ENCODE results near the gene EYA2. TPM values are rescaled to one million over a fixed set of nuclear protein-coding genes. Genes with fewer than 3 reads are reported as not detected.
"Not testable (repeated sequence)": the region's sequence is repeated elsewhere in the genome, so short reads cannot be mapped to it uniquely, and the experiment has no call there.

The EYA2 gene
- polyA plus RNA-seq, 3 donors = 0.98 to 26.4 (median 7.9) TPM

- H3K27ac ChIP-seq (ENCODE audit: low read depth, low read length) = no peak overlapping the region
- WGBS, 3 donors = 82 to 93% (median 91%) methylated on average over 2 of the region's 2 CpGs
These were observed 46.8 kb downstream of the EYA2 start for GRCh38 chr20:46941404-46941803.

GRCh38 chr20:46943861-46944591, 49.4 kb downstream of the EYA2 start:
- WGBS, 3 donors = 79 to 92% (median 89%) methylated on average over 11 of the region's 11 CpGs
- no peak overlapping the region for H3K27ac ChIP-seq (ENCODE audit: low read depth, low read length)

DNA sequence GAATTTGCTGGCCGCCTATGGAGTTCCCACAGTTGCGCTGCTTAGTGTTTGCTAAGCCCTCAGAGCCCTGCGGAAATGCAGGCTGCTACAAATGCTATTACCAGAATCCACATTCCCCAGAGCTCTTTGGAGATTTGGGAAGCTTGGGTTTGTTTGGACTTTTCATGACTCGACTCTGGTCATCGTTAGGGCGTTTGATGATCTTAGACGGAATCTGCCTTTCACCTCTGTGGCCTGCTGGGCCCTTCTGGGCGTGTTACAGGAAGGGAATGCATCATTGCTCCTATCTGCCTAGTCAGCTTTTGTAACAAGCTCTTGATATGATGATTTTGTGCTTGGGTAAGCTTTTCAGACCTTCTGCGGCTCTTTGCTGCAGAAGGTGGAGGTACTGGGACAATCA, 50.8 kb downstream of the EYA2 start:
- WGBS, 3 donors = 52 to 69% (median 62%) methylated on average over 9 of the region's 9 CpGs
- H3K27ac ChIP-seq (ENCODE audit: low read depth, low read length) = no peak overlapping the region

GRCh38 chr20:46946181-46946624, 51.6 kb downstream of the EYA2 start:
- WGBS, 3 donors = 58 to 83% (median 70%) methylated on average over 7 of the region's 7 CpGs
- no peak overlapping the region for H3K27ac ChIP-seq (ENCODE audit: low read depth, low read length)

DNA sequence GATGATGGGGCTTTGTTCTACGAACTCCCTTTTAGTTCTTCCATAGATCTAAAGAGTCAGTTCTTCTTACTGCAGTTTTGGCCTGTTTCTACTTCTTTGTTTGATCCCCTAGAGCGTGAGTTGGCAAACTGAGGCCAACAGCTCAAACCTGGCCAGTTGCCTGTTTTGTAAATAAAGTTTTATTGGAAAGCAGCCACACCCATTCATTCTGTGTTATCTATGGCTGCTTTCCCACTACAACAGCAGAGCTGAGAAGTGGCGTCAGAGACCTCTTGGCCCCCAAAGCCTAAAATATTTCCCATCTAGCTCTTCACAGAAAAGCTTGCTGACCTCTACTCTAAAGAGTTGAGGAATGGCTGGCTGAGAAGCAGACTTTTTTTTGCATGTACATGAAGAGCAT, 52.2 kb downstream of the EYA2 start:
- H3K27ac ChIP-seq (ENCODE audit: low read depth, low read length) = no peak overlapping the region
- 58 to 69% (median 60%) methylated on average over 3 of the region's 3 CpGs for WGBS, 3 donors

- WGBS, 3 donors = 73 to 88% (median 77%) methylated on average over 3 of the region's 3 CpGs
- H3K27ac ChIP-seq (ENCODE audit: low read depth, low read length) = no peak overlapping the region
These were observed 53.4 kb downstream of the EYA2 start for GRCh38 chr20:46948081-46948480.

DNA sequence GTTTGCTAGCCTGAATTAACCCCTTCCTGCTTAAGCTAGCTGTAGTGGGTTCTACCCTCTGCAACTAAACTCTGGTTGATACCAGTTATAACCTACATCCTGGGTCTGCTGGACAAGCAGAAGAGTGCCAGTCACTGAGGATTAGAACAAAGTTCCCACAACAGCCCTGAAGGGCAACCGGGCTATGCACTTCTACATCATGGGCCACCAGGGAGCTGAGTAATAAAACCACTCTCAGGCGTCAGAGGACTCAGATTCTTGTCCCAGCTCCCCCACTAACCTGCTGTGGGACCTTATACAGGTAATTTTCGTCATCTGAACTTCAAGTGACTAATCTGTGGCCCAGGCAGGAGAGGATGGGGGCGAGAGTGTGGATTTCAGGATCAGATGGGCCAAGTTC, 56.8 kb downstream of the EYA2 start:
- no peak overlapping the region for H3K27ac ChIP-seq (ENCODE audit: low read depth, low read length)
- 34 to 41% (median 40%) methylated on average over 4 of the region's 4 CpGs for WGBS, 3 donors

DNA sequence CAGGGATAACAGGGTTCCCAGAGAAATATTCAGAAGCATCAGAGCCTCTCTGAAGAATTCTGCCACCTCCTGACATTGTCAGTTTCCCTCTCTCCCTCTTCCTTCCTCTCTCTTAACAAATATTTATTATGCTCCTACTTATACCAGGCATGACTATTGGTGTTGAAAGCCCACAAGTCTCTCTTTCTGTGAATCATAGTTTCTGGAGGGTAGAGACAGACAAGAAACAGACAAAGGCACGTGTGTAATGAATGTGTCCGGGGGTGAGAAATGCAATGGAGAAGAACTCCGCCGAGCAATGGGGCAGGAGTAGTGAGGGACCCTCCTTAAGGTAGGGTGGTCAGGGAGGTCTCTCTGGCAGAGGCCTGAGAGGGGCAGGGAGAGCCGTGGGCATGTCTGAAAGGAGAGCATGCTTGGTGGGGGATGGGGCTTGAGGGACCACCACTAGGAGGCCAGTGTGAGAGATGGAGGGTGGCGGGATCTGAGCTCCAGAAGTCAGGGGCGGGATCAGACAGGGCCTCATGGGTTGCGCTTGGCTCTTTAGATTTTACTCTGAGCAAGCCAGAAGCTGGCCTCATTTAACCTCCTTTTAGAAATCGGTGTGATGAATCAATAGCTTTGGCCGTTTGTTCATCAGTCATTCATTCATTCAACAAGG, 57.3 kb downstream of the EYA2 start:
- 69 to 77% (median 73%) methylated on average over 10 of the region's 10 CpGs for WGBS, 3 donors
- H3K27ac ChIP-seq (ENCODE audit: low read depth, low read length) = no peak overlapping the region

GRCh38 chr20:46953596-46953995, 59.0 kb downstream of the EYA2 start:
- no peak overlapping the region for H3K27ac ChIP-seq (ENCODE audit: low read depth, low read length)
- 88 to 91% (median 91%) methylated on average over 4 of the region's 4 CpGs for WGBS, 3 donors

DNA sequence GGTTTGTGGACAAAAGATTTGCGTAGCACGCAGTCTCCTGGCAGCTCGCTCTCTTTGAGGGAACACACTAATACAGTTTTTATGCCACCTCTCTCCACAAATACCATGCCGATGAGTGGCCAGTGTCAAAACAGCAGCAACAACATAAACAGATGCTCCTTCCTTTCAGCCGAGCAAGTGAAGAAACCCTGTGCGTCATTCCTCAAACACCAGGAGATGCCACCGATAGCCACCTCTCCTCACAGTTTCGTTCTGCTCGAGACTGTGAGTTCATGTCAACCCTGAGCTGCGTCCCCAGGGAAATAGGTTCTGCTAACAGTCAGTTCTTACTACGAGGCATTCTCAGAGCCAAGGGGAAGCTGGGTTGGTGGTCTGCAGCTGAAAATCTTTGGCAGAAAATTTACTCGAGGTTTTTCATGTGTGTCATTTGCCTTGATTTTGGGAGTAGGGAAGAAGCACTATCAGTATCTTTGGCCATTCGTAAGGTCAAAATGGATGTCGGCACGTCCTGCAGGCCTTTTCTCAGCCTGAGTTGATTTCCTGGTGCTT, 59.9 kb downstream of the EYA2 start:
- 74 to 79% (median 79%) methylated on average over 15 of the region's 15 CpGs for WGBS, 3 donors
- H3K27ac ChIP-seq (ENCODE audit: low read depth, low read length) = no peak overlapping the region

DNA sequence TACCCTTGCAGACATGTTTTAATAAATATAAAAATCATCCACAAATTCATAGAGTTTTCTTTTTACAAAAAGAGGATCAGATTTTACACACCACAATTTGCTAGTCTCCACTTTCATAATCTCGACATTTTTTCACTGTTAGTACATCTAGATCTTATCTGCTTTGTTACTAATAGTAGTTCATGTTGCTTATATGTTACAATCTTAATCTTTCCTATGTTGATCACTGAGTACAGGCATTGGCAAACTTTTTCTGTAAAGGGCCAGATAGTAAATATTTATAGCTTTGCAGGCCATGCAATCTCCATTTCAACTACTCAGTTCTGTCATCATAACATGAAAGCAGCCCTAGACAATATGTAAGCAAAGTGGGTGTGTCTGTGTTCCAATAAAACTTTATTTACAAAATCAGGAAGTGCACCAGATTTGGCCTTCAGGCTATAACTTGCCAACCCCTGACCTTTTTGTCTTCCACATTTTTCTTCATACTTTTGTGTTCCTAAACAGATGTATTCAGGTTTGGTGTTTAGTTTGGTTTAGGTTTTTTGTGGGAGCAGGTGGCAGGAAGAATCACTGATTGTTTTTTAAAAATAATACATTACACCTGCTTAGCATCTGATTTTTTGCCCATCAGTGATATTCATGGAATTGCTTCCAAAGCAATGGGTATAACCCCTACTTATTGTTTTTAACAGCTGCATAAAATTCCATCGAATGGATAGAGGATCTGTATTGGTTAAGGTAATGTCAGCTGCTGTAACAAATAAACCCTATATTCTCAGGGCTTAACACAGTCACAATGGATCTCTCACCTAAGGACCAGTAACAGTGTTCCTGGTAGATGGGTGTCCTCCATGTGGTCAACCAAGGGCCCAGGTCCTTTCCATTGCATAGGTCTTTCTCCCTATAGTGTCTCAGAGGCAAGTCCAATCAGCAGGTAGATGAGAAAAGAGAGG, 61.2 kb downstream of the EYA2 start:
- H3K27ac ChIP-seq (ENCODE audit: low read depth, low read length) = no peak overlapping the region
- WGBS, 3 donors = 72 to 83% (median 77%) methylated on average over 2 of the region's 2 CpGs

DNA sequence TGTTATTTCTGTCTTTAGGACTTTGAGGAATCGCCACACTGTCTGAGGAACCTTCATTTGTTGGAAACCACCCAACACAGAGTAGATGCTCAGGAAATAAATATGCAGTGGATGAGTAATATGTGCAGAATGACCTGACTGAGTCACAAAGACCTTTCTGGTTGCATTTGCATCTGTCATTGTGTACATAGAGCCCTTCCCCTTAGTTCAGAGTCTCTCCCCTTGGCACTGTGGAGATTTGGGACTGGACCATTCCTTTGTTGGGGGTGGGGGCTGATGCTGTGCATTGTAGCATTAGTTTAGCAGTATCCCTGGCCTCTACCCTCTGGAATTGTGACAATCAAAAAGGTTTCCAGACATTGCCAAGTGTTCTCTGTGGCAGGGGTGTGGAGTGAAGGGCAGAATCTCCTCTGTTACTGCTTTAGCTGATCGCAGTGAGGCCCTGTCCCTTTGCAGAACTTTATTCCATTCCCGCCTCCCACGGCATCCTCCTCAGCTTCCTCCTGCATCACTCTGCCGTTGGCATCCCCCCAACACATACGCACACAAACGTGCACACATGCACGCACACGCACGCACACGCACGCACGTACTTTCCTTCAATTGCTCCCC, 64.5 kb downstream of the EYA2 start:
- WGBS, 3 donors = 71 to 77% (median 73%) methylated on average over 13 of the region's 13 CpGs
- H3K27ac ChIP-seq (ENCODE audit: low read depth, low read length) = no peak overlapping the region

DNA sequence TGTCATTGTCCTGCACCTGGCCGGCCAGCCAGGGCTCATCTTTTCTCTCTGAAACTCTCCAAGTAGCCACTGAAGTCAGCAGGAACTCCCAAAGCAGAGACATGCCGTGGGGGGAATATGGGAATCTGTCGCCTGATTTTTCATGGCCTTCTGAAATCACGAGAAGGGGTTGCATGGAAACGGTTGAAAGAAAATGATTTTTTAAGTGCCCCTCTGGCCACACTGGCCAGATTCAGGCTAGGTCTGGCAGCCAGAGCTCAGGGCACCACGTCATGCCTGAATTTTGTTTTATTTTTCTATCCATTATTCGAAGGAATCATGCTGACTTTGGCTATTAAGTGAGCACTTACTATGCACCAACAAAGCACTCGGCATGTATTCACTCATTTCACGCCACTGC, 65.2 kb downstream of the EYA2 start:
- WGBS, 3 donors = 77 to 87% (median 87%) methylated on average over 9 of the region's 9 CpGs
- H3K27ac ChIP-seq (ENCODE audit: low read depth, low read length) = no peak overlapping the region

GRCh38 chr20:46960536-46960935, 65.9 kb downstream of the EYA2 start:
- 64 to 72% (median 70%) methylated on average over 11 of the region's 11 CpGs for WGBS, 3 donors

GRCh38 chr20:46961968-46962367, 67.3 kb downstream of the EYA2 start:
- H3K27ac ChIP-seq (ENCODE audit: low read depth, low read length) = not testable (repeated sequence)
- 91 to 94% (median 94%) methylated on average over 4 of the region's 4 CpGs for WGBS, 3 donors

More at GRCh38 chr20:46960536-46960935, 65.9 kb downstream of the EYA2 start:
- H3K27ac ChIP-seq (ENCODE audit: low read depth, low read length) = no peak overlapping the region

DNA sequence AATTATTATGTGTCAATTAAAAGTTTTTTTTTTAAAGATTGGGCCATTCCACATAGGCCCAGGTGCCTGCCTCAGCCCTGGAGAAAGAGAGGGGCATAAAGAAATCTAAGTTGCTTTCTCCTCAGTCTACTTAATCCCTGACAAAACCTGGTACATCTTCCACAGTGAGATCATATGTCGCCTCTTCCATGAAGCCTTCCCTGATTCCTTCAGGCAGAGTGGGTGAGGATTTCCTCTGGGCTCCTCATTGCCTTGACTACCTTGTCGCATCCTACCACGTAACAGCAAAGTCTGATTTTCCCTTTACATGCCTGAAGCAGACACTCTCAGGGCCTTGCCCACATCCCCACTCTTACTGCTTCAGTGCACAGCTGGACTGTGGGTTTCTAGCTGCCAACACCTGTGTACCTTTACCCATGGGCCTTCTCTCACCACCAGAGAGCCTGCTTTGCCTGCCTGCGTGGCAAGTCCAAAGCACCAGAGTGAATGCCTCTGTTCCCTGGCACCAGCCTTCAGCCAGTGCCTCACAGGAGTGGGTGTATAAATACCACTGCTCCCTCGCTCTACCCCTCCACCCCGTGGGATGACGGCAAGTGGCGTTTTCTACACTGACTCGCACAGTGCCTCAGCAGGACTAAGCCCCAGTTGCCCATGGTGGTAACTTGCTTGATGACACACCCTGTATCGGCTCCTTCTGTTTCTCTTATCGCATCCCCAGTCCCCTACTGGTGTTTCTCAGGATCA, 68.0 kb downstream of the EYA2 start:
- no peak overlapping the region for H3K27ac ChIP-seq (ENCODE audit: low read depth, low read length)
- 76 to 79% (median 78%) methylated on average over 11 of the region's 11 CpGs for WGBS, 3 donors

GRCh38 chr20:46963196-46963529, 68.5 kb downstream of the EYA2 start:
- no peak overlapping the region for H3K27ac ChIP-seq (ENCODE audit: low read depth, low read length)
- 44 to 72% (median 57%) methylated on average over 3 of the region's 3 CpGs for WGBS, 3 donors
